GM23338 (cell line): ENCODE results near the gene RSU1. TPM values are rescaled to one million over a fixed set of nuclear protein-coding genes. Genes with fewer than 3 reads are reported as not detected.

Source experiments
- ATAC-seq: fragments of 200-7000 bp; cut with Tn5 transposase; 3 replicates; pipeline ENCODE4 v1.9.1; 2020
- DNase-seq: peaks from one replicate; pipeline ENCODE4 v3.0.0-alpha.2; 2015; ENCODE audit warnings: low spot score
- H2AFZ ChIP-seq: fragments of 200-600 bp; sonication (generic); 2 replicates; pipeline ENCODE4 v1.8.0; 2016; ENCODE audit warnings: antibody characterized with exemption, mild to moderate bottlenecking, moderate library complexity
- H3F3A ChIP-seq: fragments of 200-600 bp; sonication (generic); replicated peaks from 2 replicates; pipeline ENCODE4 v1.8.0; 2017; ENCODE audit warnings: antibody characterized with exemption, mixed run types, low read depth
- H3K27ac ChIP-seq: fragments of 200-600 bp; sonication (generic); 2 replicates; pipeline ENCODE4 v1.6.1; 2016; ENCODE audit warnings: low read depth
- H3K27me3 ChIP-seq: fragments of 200-600 bp; sonication (generic); 2 replicates; pipeline ENCODE4 v1.8.0; 2016; ENCODE audit warnings: mild to moderate bottlenecking, mixed run types, moderate library complexity; ENCODE audit not compliant: insufficient read depth
- H3K36me3 ChIP-seq: fragments of 200-600 bp; sonication (generic); 2 replicates; pipeline ENCODE4 v1.8.0; 2016; ENCODE audit warnings: mild to moderate bottlenecking; ENCODE audit not compliant: insufficient read depth
- H3K4me1 ChIP-seq: fragments of 200-600 bp; sonication (generic); 2 replicates; pipeline ENCODE4 v1.8.0; 2016; ENCODE audit warnings: mild to moderate bottlenecking, moderate library complexity; ENCODE audit not compliant: insufficient read depth
- H3K4me2 ChIP-seq: fragments of 200-600 bp; sonication (generic); 2 replicates; pipeline ENCODE4 v1.7.1; 2017; ENCODE audit warnings: mixed run types
- H3K4me3 ChIP-seq: fragments of 200-600 bp; sonication (generic); 2 replicates; pipeline ENCODE4 v1.6.1; 2016; ENCODE audit warnings: mixed run types
- H3K79me2 ChIP-seq: fragments of 200-600 bp; sonication (generic); replicated peaks from 2 replicates; pipeline ENCODE4 v1.8.0; 2017; ENCODE audit warnings: mild to moderate bottlenecking; ENCODE audit not compliant: insufficient read depth
- H3K9me2 ChIP-seq: fragments of 200-600 bp; sonication (generic); 2 replicates; pipeline ENCODE4 v1.8.0; 2017; ENCODE audit not compliant: insufficient read depth
- H4K20me1 ChIP-seq: fragments of 200-600 bp; sonication (generic); replicated peaks from 2 replicates; pipeline ENCODE4 v1.8.0; 2017; ENCODE audit warnings: mild to moderate bottlenecking; ENCODE audit not compliant: insufficient read depth
- H3K27ac Mint-ChIP-seq: 2 replicates; pipeline ENCODE4 v1.8.0; 2020; ENCODE audit warnings: inconsistent platforms, mild to moderate bottlenecking, moderate library complexity, mixed read lengths
- H3K27me3 Mint-ChIP-seq: 3 replicates; pipeline ENCODE4 v1.8.0; 2022; ENCODE audit warnings: low read depth, mild to moderate bottlenecking, moderate library complexity, mixed read lengths, inconsistent platforms; ENCODE audit not compliant: insufficient read depth, poor library complexity
- H3K36me3 Mint-ChIP-seq: 3 replicates; pipeline ENCODE4 v1.8.0; 2021; ENCODE audit warnings: low read depth, mild to moderate bottlenecking, inconsistent platforms, moderate library complexity, mixed read lengths
- H3K4me1 Mint-ChIP-seq: 3 replicates; pipeline ENCODE4 v1.8.0; 2020; ENCODE audit warnings: mild to moderate bottlenecking, inconsistent platforms, mixed read lengths
- H3K4me3 Mint-ChIP-seq: 3 replicates; pipeline ENCODE4 v1.8.0; 2021; ENCODE audit warnings: moderate library complexity, mild to moderate bottlenecking, inconsistent platforms, mixed read lengths
- H3K9me3 Mint-ChIP-seq: 3 replicates; pipeline ENCODE4 v1.8.0; 2020; ENCODE audit warnings: moderate library complexity, mild to moderate bottlenecking, inconsistent platforms, mixed read lengths
- CREB1 ChIP-seq: fragments of 250-450 bp; sonication (Bioruptor Pico); IDR thresholded peaks from 2 replicates; pipeline ENCODE4 v1.5.0; 2020; ENCODE audit warnings: low read depth, mild to moderate bottlenecking, moderate library complexity
- EZH2 ChIP-seq: fragments of 200-600 bp; sonication (generic); IDR thresholded peaks from one replicate; pipeline ENCODE4 v1.8.0; 2017; ENCODE audit warnings: antibody characterized with exemption, mild to moderate bottlenecking, low read depth; ENCODE audit not compliant: unreplicated experiment
- EZH2phosphoT487 ChIP-seq: fragments of 200-600 bp; sonication (generic); IDR thresholded peaks from one replicate; pipeline ENCODE4 v1.8.1; 2018; ENCODE audit warnings: antibody characterized with exemption; ENCODE audit not compliant: unreplicated experiment
- JUNB ChIP-seq: IDR thresholded peaks from one replicate; pipeline ENCODE4 v1.6.1; 2016; ENCODE audit warnings: antibody characterized with exemption; ENCODE audit not compliant: unreplicated experiment
- NANOG ChIP-seq: IDR thresholded peaks from 2 replicates; pipeline ENCODE4 v1.6.1; 2016; ENCODE audit warnings: antibody characterized with exemption, borderline replicate concordance
- POLR2AphosphoS5 ChIP-seq: IDR thresholded peaks from 2 replicates; pipeline ENCODE4 v1.6.1; 2016; ENCODE audit warnings: antibody characterized with exemption, low read depth
- REST ChIP-seq: IDR thresholded peaks from one replicate; pipeline ENCODE4 v1.6.1; 2018; ENCODE audit warnings: antibody characterized with exemption; ENCODE audit not compliant: unreplicated experiment
- STAT1 ChIP-seq: IDR thresholded peaks from one replicate; pipeline ENCODE4 v1.6.1; 2016; ENCODE audit warnings: antibody characterized with exemption; ENCODE audit not compliant: unreplicated experiment
- ZNF114 ChIP-seq: fragments of 250-450 bp; sonication (Bioruptor Pico); IDR thresholded peaks from 2 replicates; pipeline ENCODE4 v1.5.0; 2020; ENCODE audit warnings: mild to moderate bottlenecking, moderate library complexity
- ZNF331 ChIP-seq: fragments of 250-450 bp; sonication (Bioruptor Pico); IDR thresholded peaks from 2 replicates; pipeline ENCODE4 v1.5.0; 2020; ENCODE audit warnings: low read depth, mild to moderate bottlenecking, moderate library complexity
- ZNF462 ChIP-seq: fragments of 250-450 bp; sonication (Bioruptor Pico); IDR thresholded peaks from 2 replicates; pipeline ENCODE4 v1.5.0; 2020; ENCODE audit warnings: mild to moderate bottlenecking, moderate library complexity
- polyA plus RNA-seq: library from polyadenylated mRNA; unstranded; fragments of >200 nt; fragmentation: Nextera tagmentation; extraction: Ambion mirVana; gene quantifications from 2 replicates; pipeline ENCODE4 v1.2.1, GENCODE V29; 2016
- total RNA-seq: library from RNA; depleted of rRNA; stranded (reverse); fragments of >200 nt; shearing (Covaris generic); gene quantifications from 2 replicates; pipeline ENCODE4 v1.2.3, GENCODE V29; 2014
- TF ChIP-seq, protein P1 (sequence below): IDR thresholded peaks from 2 replicates; pipeline ENCODE4 v1.6.1; 2016; ENCODE audit warnings: antibody characterized with exemption
- TF ChIP-seq, protein P2 (sequence below), 2 experiments: fragments of 200-600 bp in 1 of 2; sonication (generic) in 1 of 2; conservative IDR thresholded peaks; 2 replicates each; pipeline versions ENCODE4 v1.5.1 to v1.6.1; 2016 to 2017; ENCODE audit warnings: antibody characterized with exemption in 2 of 2, low read depth in 2 of 2, mild to moderate bottlenecking in 2 of 2, moderate library complexity in 1 of 2

RSU1 gene
- total and polyA plus RNA-seq, 2 experiments from 2014 or later: 62.7 to 96.2 TPM

- Histone ChIP-seq H3K4me1 (no peaks in the 10 kb centered on the region), H3K4me2 (no peak overlapping the region), H4K20me1 (no peaks in the 10 kb centered on the region), H3K27me3 (no peaks in the 10 kb centered on the region), H3K36me3 (no peaks in the 10 kb centered on the region), H3F3A (no peaks in the 10 kb centered on the region), H3K4me3 (no peak overlapping the region), H3K9me2 (no peaks in the 10 kb centered on the region), H3K79me2 (no peaks in the 10 kb centered on the region), H2AFZ (no peak overlapping the region), H3K27ac (no peak overlapping the region)
- ATAC-seq (no peak), DNase-seq (no peak)
- H3K36me3 Mint-ChIP-seq: no peaks in the 10 kb centered on the region
- no peak overlapping the region for H3K27ac Mint-ChIP-seq
- TF ChIP-seq ZNF114 (no peak), STAT1 (no peak), POLR2AphosphoS5 (no peak), EZH2phosphoT487 (no peak), ZNF331 (no peak), NANOG (no peak), EZH2 (no peak), CREB1 (CRISPR knock-in tag) (no peak), JUNB (no peak), ZNF462 (no peak), REST (no peak)
- TF ChIP-seq, protein P1, sequence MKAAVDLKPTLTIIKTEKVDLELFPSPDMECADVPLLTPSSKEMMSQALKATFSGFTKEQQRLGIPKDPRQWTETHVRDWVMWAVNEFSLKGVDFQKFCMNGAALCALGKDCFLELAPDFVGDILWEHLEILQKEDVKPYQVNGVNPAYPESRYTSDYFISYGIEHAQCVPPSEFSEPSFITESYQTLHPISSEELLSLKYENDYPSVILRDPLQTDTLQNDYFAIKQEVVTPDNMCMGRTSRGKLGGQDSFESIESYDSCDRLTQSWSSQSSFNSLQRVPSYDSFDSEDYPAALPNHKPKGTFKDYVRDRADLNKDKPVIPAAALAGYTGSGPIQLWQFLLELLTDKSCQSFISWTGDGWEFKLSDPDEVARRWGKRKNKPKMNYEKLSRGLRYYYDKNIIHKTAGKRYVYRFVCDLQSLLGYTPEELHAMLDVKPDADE: no peak
- TF ChIP-seq, protein P2, sequence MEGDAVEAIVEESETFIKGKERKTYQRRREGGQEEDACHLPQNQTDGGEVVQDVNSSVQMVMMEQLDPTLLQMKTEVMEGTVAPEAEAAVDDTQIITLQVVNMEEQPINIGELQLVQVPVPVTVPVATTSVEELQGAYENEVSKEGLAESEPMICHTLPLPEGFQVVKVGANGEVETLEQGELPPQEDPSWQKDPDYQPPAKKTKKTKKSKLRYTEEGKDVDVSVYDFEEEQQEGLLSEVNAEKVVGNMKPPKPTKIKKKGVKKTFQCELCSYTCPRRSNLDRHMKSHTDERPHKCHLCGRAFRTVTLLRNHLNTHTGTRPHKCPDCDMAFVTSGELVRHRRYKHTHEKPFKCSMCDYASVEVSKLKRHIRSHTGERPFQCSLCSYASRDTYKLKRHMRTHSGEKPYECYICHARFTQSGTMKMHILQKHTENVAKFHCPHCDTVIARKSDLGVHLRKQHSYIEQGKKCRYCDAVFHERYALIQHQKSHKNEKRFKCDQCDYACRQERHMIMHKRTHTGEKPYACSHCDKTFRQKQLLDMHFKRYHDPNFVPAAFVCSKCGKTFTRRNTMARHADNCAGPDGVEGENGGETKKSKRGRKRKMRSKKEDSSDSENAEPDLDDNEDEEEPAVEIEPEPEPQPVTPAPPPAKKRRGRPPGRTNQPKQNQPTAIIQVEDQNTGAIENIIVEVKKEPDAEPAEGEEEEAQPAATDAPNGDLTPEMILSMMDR (conservative IDR thresholded peaks at IDR 0.05; ENCODE audit: low read depth in 2 of 2): no peak
- H3K4me3 Mint-ChIP-seq: no peak overlapping the region
- peaks cover 5% of the 10 kb centered on the region for H3K27me3 Mint-ChIP-seq
- H3K4me1 Mint-ChIP-seq: no peaks in the 10 kb centered on the region
- H3K9me3 Mint-ChIP-seq: no peaks in the 10 kb centered on the region
These were observed 213.9 kb downstream of the RSU1 start for GRCh38 chr10:16603308-16603707.
